ENCODE results near the gene CAGE1.

DNA sequence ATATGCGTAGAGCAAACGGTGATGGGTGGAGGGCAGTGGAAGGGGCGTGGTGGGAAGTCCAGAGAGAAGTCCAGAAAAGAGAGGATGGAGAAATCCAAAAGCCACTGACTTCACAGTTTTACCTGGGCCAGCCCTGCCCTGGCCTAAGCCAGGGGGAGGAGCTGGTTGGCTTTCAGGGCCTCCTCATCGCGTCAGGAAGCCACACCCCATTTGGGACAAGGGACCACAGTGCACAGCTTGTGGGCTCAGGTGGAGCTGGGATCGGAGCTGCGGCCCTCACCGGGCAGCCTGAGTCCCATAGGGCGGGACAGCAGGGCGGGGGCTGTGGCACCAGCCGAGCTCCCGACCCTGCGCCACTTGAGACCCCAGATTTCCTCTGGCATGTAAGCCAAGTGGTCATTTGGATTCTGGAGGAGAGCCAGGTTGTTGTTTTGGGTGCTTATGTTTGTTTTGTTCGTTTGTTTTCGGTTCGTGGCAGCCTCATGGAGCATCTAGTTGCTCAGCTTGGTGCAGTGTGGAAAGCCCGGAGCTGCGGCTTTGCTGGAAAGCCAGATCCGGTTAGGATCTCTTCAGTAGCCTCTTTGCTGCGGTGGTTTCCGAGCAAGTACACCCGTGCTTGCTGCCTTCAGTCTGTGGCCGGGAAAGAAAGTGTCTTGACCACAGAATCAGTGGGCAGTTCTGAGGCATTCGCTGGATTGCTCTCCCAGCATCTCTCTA, 42.3 kb upstream of the CAGE1 start:
- no peak for TF ChIP-seq RAD21 (conservative IDR thresholded peaks at IDR 0.05 in 1 of 2, IDR thresholded peaks at IDR 0.05 in 1 of 2)
- TF ChIP-seq, protein P1, sequence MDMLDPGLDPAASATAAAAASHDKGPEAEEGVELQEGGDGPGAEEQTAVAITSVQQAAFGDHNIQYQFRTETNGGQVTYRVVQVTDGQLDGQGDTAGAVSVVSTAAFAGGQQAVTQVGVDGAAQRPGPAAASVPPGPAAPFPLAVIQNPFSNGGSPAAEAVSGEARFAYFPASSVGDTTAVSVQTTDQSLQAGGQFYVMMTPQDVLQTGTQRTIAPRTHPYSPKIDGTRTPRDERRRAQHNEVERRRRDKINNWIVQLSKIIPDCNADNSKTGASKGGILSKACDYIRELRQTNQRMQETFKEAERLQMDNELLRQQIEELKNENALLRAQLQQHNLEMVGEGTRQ (IDR thresholded peaks at IDR 0.05), result no peak
- TF ChIP-seq, protein P2, sequence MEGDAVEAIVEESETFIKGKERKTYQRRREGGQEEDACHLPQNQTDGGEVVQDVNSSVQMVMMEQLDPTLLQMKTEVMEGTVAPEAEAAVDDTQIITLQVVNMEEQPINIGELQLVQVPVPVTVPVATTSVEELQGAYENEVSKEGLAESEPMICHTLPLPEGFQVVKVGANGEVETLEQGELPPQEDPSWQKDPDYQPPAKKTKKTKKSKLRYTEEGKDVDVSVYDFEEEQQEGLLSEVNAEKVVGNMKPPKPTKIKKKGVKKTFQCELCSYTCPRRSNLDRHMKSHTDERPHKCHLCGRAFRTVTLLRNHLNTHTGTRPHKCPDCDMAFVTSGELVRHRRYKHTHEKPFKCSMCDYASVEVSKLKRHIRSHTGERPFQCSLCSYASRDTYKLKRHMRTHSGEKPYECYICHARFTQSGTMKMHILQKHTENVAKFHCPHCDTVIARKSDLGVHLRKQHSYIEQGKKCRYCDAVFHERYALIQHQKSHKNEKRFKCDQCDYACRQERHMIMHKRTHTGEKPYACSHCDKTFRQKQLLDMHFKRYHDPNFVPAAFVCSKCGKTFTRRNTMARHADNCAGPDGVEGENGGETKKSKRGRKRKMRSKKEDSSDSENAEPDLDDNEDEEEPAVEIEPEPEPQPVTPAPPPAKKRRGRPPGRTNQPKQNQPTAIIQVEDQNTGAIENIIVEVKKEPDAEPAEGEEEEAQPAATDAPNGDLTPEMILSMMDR (IDR thresholded peaks at IDR 0.05), result no peak
- no peak for TF ChIP-seq KDM1A (IDR thresholded peaks at IDR 0.05; ENCODE audit: low read depth)
- TF ChIP-seq, protein P3, sequence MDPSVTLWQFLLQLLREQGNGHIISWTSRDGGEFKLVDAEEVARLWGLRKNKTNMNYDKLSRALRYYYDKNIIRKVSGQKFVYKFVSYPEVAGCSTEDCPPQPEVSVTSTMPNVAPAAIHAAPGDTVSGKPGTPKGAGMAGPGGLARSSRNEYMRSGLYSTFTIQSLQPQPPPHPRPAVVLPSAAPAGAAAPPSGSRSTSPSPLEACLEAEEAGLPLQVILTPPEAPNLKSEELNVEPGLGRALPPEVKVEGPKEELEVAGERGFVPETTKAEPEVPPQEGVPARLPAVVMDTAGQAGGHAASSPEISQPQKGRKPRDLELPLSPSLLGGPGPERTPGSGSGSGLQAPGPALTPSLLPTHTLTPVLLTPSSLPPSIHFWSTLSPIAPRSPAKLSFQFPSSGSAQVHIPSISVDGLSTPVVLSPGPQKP (IDR thresholded peaks at IDR 0.05; ENCODE audit: low read depth, low read length), result no peak
- TF ChIP-seq, protein P4, sequence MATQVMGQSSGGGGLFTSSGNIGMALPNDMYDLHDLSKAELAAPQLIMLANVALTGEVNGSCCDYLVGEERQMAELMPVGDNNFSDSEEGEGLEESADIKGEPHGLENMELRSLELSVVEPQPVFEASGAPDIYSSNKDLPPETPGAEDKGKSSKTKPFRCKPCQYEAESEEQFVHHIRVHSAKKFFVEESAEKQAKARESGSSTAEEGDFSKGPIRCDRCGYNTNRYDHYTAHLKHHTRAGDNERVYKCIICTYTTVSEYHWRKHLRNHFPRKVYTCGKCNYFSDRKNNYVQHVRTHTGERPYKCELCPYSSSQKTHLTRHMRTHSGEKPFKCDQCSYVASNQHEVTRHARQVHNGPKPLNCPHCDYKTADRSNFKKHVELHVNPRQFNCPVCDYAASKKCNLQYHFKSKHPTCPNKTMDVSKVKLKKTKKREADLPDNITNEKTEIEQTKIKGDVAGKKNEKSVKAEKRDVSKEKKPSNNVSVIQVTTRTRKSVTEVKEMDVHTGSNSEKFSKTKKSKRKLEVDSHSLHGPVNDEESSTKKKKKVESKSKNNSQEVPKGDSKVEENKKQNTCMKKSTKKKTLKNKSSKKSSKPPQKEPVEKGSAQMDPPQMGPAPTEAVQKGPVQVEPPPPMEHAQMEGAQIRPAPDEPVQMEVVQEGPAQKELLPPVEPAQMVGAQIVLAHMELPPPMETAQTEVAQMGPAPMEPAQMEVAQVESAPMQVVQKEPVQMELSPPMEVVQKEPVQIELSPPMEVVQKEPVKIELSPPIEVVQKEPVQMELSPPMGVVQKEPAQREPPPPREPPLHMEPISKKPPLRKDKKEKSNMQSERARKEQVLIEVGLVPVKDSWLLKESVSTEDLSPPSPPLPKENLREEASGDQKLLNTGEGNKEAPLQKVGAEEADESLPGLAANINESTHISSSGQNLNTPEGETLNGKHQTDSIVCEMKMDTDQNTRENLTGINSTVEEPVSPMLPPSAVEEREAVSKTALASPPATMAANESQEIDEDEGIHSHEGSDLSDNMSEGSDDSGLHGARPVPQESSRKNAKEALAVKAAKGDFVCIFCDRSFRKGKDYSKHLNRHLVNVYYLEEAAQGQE (IDR thresholded peaks at IDR 0.05), result no peak
- TF ChIP-seq POLR2AphosphoS2 (conservative IDR thresholded peaks at IDR 0.05; ENCODE audit: low read length), result no peak
- TF ChIP-seq, protein P5, sequence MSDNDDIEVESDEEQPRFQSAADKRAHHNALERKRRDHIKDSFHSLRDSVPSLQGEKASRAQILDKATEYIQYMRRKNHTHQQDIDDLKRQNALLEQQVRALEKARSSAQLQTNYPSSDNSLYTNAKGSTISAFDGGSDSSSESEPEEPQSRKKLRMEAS (IDR thresholded peaks at IDR 0.05), result no peak
- TF ChIP-seq, protein P6, sequence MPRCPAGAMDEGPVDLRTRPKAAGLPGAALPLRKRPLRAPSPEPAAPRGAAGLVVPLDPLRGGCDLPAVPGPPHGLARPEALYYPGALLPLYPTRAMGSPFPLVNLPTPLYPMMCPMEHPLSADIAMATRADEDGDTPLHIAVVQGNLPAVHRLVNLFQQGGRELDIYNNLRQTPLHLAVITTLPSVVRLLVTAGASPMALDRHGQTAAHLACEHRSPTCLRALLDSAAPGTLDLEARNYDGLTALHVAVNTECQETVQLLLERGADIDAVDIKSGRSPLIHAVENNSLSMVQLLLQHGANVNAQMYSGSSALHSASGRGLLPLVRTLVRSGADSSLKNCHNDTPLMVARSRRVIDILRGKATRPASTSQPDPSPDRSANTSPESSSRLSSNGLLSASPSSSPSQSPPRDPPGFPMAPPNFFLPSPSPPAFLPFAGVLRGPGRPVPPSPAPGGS (IDR thresholded peaks at IDR 0.05), result no peak
- no peak for TF ChIP-seq JUNB (IDR thresholded peaks at IDR 0.05)
- no peak for TF ChIP-seq EP300 (IDR thresholded peaks at IDR 0.05)
- TF ChIP-seq KDM5A (IDR thresholded peaks at IDR 0.05), result no peak

All from A549 (cell line).